ENCODE measurements around the gene CBX6. TPM values are rescaled to one million over a fixed set of nuclear protein-coding genes. Genes with fewer than 3 reads are reported as not detected.

Gene CBX6
- total RNA-seq, 1 donor from 2014 or later, result 159 TPM

GRCh38 chr22:38862375-38863329 is 9.4 kb downstream of the CBX6 start:
- no peak overlapping the region for H3K4me3 ChIP-seq
- intact Hi-C loops (cut with DNase I), result loop anchor here (2.0 to 5.0 kb wide), 3 partner anchors 70 to 256 kb away; partner anchors contain the start of gene DNAL4
- no peak for TF ChIP-seq CTCF (IDR thresholded peaks at IDR 0.05)
- no peaks in the 10 kb centered on the region for H3K9me3 ChIP-seq
- peaks cover 16 to 29% of the 10 kb centered on the region in 2 donors for H3K36me3 ChIP-seq
- no peaks in the 10 kb centered on the region for H3K27me3 ChIP-seq
- no peak overlapping the region for H3K27ac ChIP-seq
- peaks cover 20 to 50% of the 10 kb centered on the region in 2 donors for H3K4me1 ChIP-seq
- peak in 1 of 2 donors; percentile 85 for DNase-seq (ENCODE audit: low spot score in 2 of 2)

- no peak for TF ChIP-seq CTCF (IDR thresholded peaks at IDR 0.05)
- H3K4me3 ChIP-seq, result no peak overlapping the region
- H3K4me1 ChIP-seq, result peaks cover 20 to 45% of the 10 kb centered on the region in 2 donors
- no peaks in the 10 kb centered on the region for H3K27me3 ChIP-seq
- H3K36me3 ChIP-seq, result peaks cover 16 to 22% of the 10 kb centered on the region in 2 donors
- intact Hi-C loops (cut with DNase I), result loop anchor here (2.0 to 5.0 kb wide), 3 partner anchors 70 to 257 kb away; partner anchors contain the start of gene DNAL4
- DNase-seq (ENCODE audit: low spot score in 2 of 2), result no peak
- H3K9me3 ChIP-seq, result no peaks in the 10 kb centered on the region
- H3K27ac ChIP-seq, result peak overlapping the region in 1 of 2 donors; percentile 59
Observed at GRCh38 chr22:38861927-38862326, 10.1 kb downstream of the CBX6 start.

GRCh38 chr22:38861170-38861876 is 10.7 kb downstream of the CBX6 start:
- Histone ChIP-seq H3K27me3 (no peaks in the 10 kb centered on the region), H3K36me3 (peaks cover 10 to 16% of the 10 kb centered on the region in 2 donors), H3K27ac (no peak overlapping the region), H3K4me3 (no peak overlapping the region), H3K9me3 (no peaks in the 10 kb centered on the region), H3K4me1 (peaks cover 20 to 40% of the 10 kb centered on the region in 2 donors)
- intact Hi-C loops (cut with DNase I), result loop anchor here (5.0 kb wide), 2 partner anchors 69 to 94 kb away; partner anchors contain the start of gene DNAL4
- no peak for TF ChIP-seq CTCF (IDR thresholded peaks at IDR 0.05)
- no peak for DNase-seq (ENCODE audit: low spot score in 2 of 2)

- Histone ChIP-seq H3K4me3 (no peak overlapping the region), H3K9me3 (no peaks in the 10 kb centered on the region), H3K27me3 (no peaks in the 10 kb centered on the region), H3K27ac (no peak overlapping the region), H3K4me1 (peaks cover 20 to 32% of the 10 kb centered on the region in 2 donors), H3K36me3 (peaks cover 2 to 8% of the 10 kb centered on the region in 2 donors)
- no peak for TF ChIP-seq CTCF (IDR thresholded peaks at IDR 0.05)
- no peak for DNase-seq (ENCODE audit: low spot score in 2 of 2)
- intact Hi-C loops (cut with DNase I), result loop anchor here (5.0 kb wide), 2 partner anchors 68 to 93 kb away; partner anchors contain the start of gene DNAL4
Observed at GRCh38 chr22:38860283-38861169, 11.5 kb downstream of the CBX6 start.
